ENCODE results near the gene RTP2.

RTP2 gene

GRCh38 chr3:187743195-187744141 is 41.1 kb upstream of the RTP2 start:
- H3K9me3 Mint-ChIP-seq: no peaks in the 10 kb centered on the region
- peaks cover 85% of the 10 kb centered on the region for H3K4me1 Mint-ChIP-seq
- H3K4me3 Mint-ChIP-seq: peak overlapping the region; percentile 99
- DNase-seq: peak; percentile 56
- TF ChIP-seq, protein P1, sequence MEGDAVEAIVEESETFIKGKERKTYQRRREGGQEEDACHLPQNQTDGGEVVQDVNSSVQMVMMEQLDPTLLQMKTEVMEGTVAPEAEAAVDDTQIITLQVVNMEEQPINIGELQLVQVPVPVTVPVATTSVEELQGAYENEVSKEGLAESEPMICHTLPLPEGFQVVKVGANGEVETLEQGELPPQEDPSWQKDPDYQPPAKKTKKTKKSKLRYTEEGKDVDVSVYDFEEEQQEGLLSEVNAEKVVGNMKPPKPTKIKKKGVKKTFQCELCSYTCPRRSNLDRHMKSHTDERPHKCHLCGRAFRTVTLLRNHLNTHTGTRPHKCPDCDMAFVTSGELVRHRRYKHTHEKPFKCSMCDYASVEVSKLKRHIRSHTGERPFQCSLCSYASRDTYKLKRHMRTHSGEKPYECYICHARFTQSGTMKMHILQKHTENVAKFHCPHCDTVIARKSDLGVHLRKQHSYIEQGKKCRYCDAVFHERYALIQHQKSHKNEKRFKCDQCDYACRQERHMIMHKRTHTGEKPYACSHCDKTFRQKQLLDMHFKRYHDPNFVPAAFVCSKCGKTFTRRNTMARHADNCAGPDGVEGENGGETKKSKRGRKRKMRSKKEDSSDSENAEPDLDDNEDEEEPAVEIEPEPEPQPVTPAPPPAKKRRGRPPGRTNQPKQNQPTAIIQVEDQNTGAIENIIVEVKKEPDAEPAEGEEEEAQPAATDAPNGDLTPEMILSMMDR (IDR thresholded peaks at IDR 0.05): no peak
- H3K27ac Mint-ChIP-seq: peak overlapping the region; percentile 100
- H3K27me3 Mint-ChIP-seq (ENCODE audit: low read depth, poor library complexity): peaks cover 10% of the 10 kb centered on the region
- no peaks in the 10 kb centered on the region for H3K36me3 Mint-ChIP-seq (ENCODE audit: low read depth)

DNA sequence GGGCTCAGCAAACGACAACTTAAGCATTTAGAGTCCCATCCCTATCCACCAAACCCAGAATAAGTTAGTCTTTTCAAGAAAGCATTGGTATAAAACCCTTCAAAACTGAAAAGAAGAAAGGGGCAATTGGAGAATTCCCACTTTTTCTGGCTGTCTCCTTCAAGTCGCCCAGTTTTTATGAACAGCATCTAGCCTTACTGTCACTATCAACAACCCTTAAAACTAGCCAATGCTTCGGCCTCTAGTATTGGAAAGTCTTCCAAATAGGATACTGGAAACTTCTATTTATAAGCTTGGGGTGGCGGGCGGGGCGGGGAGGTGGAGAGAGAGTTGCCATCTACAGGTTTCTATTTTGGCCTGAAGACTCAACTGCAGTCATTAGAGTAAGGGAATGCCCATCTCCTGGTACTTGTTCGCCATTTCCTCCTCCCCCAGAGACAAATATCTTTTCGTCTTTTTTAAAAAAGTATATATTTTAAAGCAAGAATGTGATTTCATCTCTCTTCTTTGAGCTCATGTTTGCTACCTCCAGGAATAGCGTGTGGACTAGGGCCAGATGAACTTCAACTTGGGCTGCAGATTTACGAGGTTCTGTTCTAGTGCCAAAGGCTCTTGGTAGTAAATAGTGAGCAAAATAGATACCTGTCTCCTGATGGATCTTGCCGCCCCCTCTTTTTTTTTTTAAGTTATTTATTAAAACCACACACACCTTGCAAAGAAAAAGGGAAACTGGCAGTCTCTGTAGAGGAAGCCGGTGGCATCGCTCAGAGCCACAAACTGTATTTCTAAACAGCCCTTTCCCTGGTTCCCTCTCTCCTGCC is 40.2 kb upstream of the RTP2 start:
- Mint-ChIP-seq H3K27me3 (ENCODE audit: low read depth, poor library complexity) (peaks cover 10% of the 10 kb centered on the region), H3K4me1 (peaks cover 76% of the 10 kb centered on the region), H3K27ac (no peak overlapping the region), H3K36me3 (ENCODE audit: low read depth) (no peaks in the 10 kb centered on the region), H3K4me3 (peak overlapping the region; percentile 99), H3K9me3 (no peaks in the 10 kb centered on the region)
- TF ChIP-seq, protein P1 (IDR thresholded peaks at IDR 0.05): peak; percentile 6
- DNase-seq: no peak

DNA sequence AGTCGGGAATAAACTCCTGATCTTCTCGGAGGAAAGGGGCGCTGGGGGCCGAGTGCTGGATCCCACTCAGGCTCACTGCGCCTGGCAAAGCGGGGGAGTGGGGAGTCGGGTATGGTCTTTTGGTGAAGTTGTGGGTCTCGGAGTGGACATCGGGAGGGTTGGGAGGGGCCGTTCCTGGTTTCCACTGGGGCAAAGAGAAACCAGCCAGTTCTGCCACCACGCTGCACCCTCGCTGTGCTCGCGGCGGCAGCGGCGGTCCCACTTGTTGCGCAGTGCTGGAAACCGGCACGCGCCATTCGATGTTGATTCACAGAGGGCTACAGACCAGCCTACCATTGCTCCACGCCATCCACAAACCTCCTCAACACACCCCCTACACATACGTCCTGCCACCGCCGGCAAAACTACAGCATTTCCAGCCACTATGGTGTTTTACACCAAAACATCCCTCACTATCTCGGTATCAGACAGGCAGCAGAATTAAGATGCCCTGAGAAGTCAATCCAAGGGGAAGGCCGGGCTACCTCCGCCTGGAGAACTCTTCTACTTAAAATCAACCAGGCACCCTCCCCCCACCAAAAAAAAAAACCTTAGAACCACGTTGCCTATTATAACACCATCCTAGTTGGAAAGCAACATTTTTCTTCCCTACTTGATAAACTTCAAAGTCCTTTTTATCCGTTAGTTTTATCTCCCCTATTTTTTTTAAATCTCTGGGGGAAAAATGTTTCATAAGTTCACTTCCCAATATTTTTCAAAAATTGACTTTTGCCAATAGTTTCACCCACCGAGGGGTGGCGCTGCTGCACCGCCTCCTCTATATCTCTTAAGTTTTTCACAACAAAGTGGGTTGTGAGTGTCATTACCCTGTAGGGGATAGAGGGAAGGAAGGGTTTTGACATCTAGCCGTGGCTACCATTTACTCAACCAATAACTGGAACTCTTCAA is 39.3 kb upstream of the RTP2 start:
- H3K36me3 Mint-ChIP-seq (ENCODE audit: low read depth): no peaks in the 10 kb centered on the region
- TF ChIP-seq, protein P1 (IDR thresholded peaks at IDR 0.05): peak; percentile 91
- no peaks in the 10 kb centered on the region for H3K9me3 Mint-ChIP-seq
- peak overlapping the region; percentile 99 for H3K4me3 Mint-ChIP-seq
- H3K27ac Mint-ChIP-seq: peak overlapping the region; percentile 49
- peak; percentile 74 for DNase-seq
- peaks cover 74% of the 10 kb centered on the region for H3K4me1 Mint-ChIP-seq
- H3K27me3 Mint-ChIP-seq (ENCODE audit: low read depth, poor library complexity): peaks cover 15% of the 10 kb centered on the region

DNA sequence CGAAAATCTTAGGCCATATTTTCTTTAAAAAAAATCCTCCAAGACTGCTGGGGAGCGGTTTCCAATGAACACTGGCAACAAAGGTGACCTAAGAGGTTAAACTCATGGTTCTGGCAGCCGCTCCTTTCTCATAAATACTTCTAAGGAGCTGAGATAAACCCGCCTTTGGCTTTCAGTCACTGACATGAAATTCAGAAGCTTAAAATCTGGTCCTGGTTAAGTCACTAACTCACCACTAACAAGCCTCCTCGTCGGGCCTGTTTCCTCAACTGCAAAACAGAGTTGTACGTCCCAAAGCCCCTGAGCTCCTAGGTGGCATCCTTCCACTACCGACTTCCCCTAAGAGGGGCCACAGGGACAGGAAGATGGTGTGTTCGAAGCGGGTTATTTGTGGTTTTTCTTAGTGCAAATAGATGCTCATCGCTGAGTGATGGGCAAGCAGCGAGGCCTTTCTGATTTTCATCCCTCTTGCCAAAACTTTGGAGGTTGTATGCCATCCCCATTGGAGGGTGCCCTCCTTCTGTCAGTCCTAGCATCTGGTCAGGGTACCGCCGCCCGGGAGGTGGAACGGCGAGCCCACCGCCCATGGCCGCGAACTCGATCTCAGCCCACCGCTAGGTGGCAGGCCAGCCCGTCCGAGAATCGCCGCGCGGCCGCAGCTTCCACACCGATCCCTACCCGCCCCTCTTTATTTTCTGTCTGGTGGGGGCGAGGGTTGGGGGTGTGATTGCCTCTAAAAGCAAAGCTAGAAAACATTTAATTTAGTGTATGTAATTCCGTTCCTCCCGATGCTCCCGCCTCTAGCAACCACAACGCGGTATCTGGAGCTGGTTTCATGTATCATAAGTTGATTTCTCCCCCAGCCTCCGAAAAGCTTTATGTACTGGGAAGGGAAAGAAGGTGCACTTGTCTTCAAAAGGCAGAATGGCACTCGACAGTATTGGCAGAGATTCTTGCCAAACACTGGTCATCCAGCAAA is 38.4 kb upstream of the RTP2 start:
- Mint-ChIP-seq H3K4me1 (peaks cover 74% of the 10 kb centered on the region), H3K4me3 (peak overlapping the region; percentile 99), H3K36me3 (ENCODE audit: low read depth) (no peaks in the 10 kb centered on the region), H3K9me3 (no peaks in the 10 kb centered on the region), H3K27me3 (ENCODE audit: low read depth, poor library complexity) (peaks cover 15% of the 10 kb centered on the region), H3K27ac (no peak overlapping the region)
- TF ChIP-seq, protein P1 (IDR thresholded peaks at IDR 0.05): peak; percentile 96
- DNase-seq: peak; percentile 86

Data from nephron progenitor cell (in vitro differentiated cells).